ENCODE measurements around the gene SPATA31C1. TPM values are rescaled to one million over a fixed set of nuclear protein-coding genes. Genes with fewer than 3 reads are reported as not detected.
"Not testable (repeated sequence)": the region's sequence is repeated elsewhere in the genome, so short reads cannot be mapped to it uniquely, and the experiment has no call there.

The SPATA31C1 gene
- total RNA-seq, 1 donor from 2014 or later: not detected

- intact Hi-C loops (cut with DNase I); ATAC-seq; DNase-seq (ENCODE audit: missing footprints): not testable (repeated sequence)
These were observed 3.8 kb downstream of the SPATA31C1 start for GRCh38 chr9:87921561-87921960.

GRCh38 chr9:87923012-87923411 lies 5.2 kb downstream of the SPATA31C1 start:
- ATAC-seq; DNase-seq (ENCODE audit: missing footprints); intact Hi-C loops (cut with DNase I): not testable (repeated sequence)

DNA sequence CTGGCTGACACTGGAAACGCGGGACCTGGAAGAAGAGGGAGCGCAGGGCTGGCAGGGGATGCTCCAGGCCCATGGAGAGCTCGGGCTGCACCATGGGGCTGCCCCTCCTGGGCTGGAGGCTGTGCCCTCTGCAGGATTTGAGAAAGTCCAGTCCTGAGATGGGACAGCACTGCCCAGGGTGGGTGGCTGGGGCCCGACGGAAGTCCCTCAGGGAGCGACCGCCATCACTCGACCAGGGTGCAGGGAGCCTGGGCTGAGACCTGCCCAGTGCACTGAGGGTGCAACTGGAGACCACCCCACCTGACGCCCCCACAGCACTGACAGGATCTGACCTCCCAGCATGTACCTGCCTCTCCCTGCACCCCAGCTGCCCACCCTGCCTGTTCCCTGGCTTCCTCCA lies 7.1 kb downstream of the SPATA31C1 start:
- not testable (repeated sequence) for DNase-seq (ENCODE audit: missing footprints)

GRCh38 chr9:87929152-87929551 lies 11.4 kb downstream of the SPATA31C1 start:
- intact Hi-C loops (cut with DNase I); DNase-seq (ENCODE audit: missing footprints); ATAC-seq: not testable (repeated sequence)

More for the DNA sequence above, 7.1 kb downstream of the SPATA31C1 start:
- ATAC-seq; intact Hi-C loops (cut with DNase I): not testable (repeated sequence)

- ATAC-seq; DNase-seq (ENCODE audit: missing footprints); intact Hi-C loops (cut with DNase I): not testable (repeated sequence)
These were observed 16.7 kb downstream of the SPATA31C1 start for GRCh38 chr9:87934444-87934843.

DNA sequence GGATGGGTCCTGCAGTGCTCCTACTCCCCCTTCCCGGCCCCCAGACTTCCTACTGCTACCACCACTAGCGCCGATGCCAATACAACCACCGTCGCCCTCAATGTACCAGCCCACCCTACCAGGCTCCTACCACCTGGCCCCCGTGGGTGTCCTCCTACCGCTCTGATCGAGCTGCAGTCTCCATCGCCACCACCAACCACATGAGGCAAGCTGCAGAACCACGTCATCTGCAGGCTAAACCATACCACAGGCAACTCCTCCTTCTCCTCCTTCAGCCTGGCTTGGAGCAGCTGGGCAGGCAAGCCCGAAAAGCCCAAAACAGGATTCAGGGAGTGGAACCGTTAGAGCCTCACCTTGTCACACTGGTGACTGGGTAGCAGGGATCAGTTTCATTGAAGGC lies 19.6 kb downstream of the SPATA31C1 start:
- ATAC-seq; DNase-seq (ENCODE audit: missing footprints); intact Hi-C loops (cut with DNase I): not testable (repeated sequence)

- DNase-seq (ENCODE audit: missing footprints); intact Hi-C loops (cut with DNase I); ATAC-seq: not testable (repeated sequence)
These were observed 20.2 kb downstream of the SPATA31C1 start for GRCh38 chr9:87937918-87938317.

DNA sequence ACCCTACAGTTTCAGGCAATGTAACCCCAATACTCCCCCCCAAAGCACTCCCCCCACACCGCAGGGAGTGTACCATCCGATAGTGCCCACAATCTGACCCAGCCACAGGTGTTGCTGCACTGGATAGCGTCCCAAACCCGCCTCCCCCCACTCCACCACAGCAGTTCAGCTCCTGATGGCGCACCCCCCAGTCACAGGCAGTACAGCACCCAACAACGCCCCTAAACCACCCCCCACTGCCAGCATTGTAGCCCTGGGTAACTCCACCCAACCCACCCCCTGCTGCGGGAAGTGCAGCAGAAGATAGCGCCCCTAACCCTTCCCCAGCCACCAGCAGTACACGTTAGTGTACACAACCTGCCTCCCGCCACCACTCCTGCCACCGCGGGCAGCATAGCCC lies 20.6 kb downstream of the SPATA31C1 start:
- ATAC-seq; DNase-seq (ENCODE audit: missing footprints): not testable (repeated sequence)

GRCh38 chr9:87939096-87939495 lies 21.3 kb downstream of the SPATA31C1 start:
- intact Hi-C loops (cut with DNase I); DNase-seq (ENCODE audit: missing footprints); ATAC-seq: not testable (repeated sequence)

More for the DNA sequence above, 20.6 kb downstream of the SPATA31C1 start:
- intact Hi-C loops (cut with DNase I): not testable (repeated sequence)

DNA sequence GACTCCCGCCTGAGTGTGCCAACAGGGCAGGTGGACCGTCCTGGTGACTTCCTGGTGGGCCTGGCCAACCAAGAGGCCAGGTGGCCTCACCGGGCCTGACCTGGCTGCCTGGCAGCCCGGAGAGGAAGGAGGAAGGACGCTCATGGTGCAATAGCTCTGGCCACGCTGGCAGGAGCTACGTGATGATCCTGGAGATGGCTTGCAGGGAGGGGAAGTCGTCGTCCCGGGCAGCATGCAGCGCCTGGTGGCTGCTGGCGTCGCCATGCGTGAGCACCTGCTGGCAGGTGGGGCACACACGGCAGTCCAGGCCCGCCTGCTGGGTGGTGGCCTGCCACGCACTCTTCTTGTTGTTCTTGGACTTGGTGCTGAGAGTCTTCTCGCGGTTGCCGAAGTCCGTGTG lies 26.3 kb downstream of the SPATA31C1 start:
- intact Hi-C loops (cut with DNase I): no loop called here
- ATAC-seq: no peak
- DNase-seq (ENCODE audit: missing footprints): no peak

GRCh38 chr9:87944682-87945081 lies 26.9 kb downstream of the SPATA31C1 start:
- intact Hi-C loops (cut with DNase I): no loop called here
- ATAC-seq: no peak
- DNase-seq (ENCODE audit: missing footprints): no peak

DNA sequence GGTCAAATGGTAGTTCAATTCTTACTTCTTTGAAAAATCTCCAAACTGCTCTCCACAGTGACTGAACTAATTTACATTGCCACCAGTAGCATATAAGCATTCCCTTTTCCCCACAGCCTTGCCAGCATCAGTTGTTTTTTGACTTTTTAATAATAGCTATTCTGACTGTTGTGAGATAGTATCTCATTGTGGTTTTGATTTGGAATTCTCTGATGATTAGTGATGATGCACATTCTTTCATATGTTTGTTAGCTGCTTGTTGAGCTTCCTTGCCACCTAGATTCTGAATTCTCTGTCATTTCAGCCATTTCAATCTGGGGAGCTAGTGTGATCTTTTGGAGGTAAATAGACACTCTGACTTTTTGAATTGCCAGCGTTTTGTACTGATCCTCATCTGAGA lies 32.5 kb downstream of the SPATA31C1 start:
- DNase-seq (ENCODE audit: missing footprints): no peak
- ATAC-seq: no peak
- intact Hi-C loops (cut with DNase I): loop anchor here (2.0 kb wide), 1 partner anchor 629 kb away; no protein-coding TSS in a partner anchor

GRCh38 chr9:87950765-87951488 lies 33.2 kb downstream of the SPATA31C1 start:
- intact Hi-C loops (cut with DNase I): loop anchor here (2.0 kb wide), 1 partner anchor 628 kb away; no protein-coding TSS in a partner anchor
- ATAC-seq: no peak
- DNase-seq (ENCODE audit: missing footprints): no peak

GRCh38 chr9:87954230-87954629 lies 36.5 kb downstream of the SPATA31C1 start:
- intact Hi-C loops (cut with DNase I): no loop called here
- ATAC-seq (no peak), DNase-seq (ENCODE audit: missing footprints) (no peak)

GRCh38 chr9:87957839-87958238 lies 40.1 kb downstream of the SPATA31C1 start:
- intact Hi-C loops (cut with DNase I): no loop called here
- no peak for ATAC-seq

DNA sequence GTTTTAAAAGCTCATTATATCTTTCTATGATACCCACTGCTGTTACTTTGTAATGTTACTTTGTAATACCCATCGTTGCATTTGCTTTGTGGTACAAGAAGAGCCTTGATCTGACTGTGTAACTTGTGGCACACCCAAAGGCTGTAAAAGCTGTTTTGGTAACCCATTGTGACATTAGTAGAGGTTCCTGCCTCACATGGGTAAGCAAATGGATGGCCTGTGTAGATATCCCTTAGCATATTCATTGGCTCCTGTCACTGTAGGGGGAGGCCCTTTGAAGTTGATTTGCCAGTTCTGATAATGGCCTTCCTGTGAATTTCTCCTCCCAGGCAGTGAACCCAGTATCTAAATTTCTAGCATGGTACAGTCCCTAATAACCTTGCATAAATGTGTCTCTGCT lies 40.8 kb downstream of the SPATA31C1 start:
- intact Hi-C loops (cut with DNase I): no loop called here
- DNase-seq (ENCODE audit: missing footprints) (no peak), ATAC-seq (no peak)

More at GRCh38 chr9:87957839-87958238, 40.1 kb downstream of the SPATA31C1 start:
- DNase-seq (ENCODE audit: missing footprints): no peak

DNA sequence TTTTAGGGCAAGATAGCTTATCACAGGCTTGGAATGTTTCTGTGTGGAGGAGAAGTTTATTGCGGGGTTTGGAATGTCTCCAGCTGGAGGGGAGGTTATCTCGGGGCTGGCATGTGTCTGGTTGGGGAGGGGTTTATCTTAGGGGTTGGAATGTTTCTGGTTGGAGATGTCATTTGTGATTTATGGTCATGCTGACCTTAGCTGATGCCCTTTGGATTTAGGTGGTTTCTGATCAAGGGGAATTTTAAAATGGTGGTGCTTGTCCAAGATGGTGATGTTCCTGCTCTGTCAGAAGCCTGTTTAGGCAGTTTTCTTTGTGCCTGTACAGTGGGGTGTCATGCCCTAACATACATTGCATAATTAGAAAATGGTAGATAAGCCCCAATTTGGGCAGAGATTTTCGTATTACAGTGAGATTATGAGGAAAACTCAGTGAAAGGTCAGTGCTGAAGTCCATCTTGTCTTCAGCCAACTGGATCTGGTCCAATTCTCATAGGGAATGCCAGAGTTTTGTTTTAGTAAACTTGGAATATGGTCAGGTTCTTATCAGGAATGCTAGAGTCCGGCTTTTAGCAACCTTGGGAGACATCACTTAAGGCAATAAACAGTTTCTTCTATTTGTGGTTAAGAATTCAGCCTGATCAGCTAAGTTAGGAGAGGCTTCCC lies 42.3 kb downstream of the SPATA31C1 start:
- intact Hi-C loops (cut with DNase I): no loop called here
- DNase-seq (ENCODE audit: missing footprints) (no peak), ATAC-seq (no peak)

DNA sequence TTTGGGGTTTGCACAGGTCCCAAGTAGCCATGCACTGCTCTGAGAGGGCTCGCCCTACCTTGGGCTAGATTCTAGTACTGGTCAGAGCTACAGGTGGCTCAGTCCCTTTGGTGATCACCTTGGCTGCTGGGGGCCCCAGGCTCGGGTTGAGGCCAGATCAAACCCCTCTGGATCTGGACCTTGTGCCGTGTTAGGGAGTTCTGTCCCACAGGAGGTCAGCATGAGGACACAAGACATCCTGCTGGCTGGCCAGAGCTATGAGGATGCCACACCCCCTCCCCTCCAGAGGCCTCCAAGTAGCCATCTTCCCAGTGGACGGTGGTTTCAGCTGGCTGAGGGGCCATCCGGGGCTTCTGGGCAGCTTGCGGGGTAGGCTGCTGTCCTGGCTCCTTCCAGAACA lies 46.0 kb downstream of the SPATA31C1 start:
- ATAC-seq (no peak), DNase-seq (ENCODE audit: missing footprints) (no peak)
- intact Hi-C loops (cut with DNase I): no loop called here

GRCh38 chr9:87964826-87965225 lies 47.1 kb downstream of the SPATA31C1 start:
- intact Hi-C loops (cut with DNase I): no loop called here
- DNase-seq (ENCODE audit: missing footprints): no peak
- no peak for ATAC-seq

DNA sequence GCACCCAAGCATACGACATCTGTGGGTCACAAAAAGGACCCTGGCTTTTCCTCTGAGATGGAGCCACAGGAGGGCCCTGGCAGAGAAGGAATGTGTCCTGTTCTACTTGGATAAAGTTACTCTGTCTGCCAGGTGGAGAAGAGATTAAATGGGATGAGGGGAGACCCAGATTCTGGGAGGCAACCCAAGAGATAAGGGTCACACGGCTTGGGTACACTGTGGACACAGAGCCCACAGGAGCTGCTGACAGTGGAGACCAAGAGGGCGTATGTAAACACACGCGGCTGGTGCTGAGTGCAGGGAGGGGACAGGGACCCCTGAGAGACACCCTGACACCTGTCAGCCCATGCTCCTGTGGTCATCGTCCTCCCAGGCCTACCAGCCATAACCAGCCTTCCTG lies 50.4 kb downstream of the SPATA31C1 start:
- DNase-seq (ENCODE audit: missing footprints) (no peak), ATAC-seq (peak; percentile 35)
- intact Hi-C loops (cut with DNase I): no loop called here
